Activated CD4-positive, alpha-beta T cell treated with anti-CD3 and anti-CD28 coated beads for 1 hour (primary cell): ENCODE results near the gene PES1.
"Not testable (repeated sequence)": the region's sequence is repeated elsewhere in the genome, so short reads cannot be mapped to it uniquely, and the experiment has no call there.

Experiments
- DNase-seq: peaks from one replicate; pipeline ENCODE4 v3.0.0-alpha.2; 2020

Gene PES1

DNA sequence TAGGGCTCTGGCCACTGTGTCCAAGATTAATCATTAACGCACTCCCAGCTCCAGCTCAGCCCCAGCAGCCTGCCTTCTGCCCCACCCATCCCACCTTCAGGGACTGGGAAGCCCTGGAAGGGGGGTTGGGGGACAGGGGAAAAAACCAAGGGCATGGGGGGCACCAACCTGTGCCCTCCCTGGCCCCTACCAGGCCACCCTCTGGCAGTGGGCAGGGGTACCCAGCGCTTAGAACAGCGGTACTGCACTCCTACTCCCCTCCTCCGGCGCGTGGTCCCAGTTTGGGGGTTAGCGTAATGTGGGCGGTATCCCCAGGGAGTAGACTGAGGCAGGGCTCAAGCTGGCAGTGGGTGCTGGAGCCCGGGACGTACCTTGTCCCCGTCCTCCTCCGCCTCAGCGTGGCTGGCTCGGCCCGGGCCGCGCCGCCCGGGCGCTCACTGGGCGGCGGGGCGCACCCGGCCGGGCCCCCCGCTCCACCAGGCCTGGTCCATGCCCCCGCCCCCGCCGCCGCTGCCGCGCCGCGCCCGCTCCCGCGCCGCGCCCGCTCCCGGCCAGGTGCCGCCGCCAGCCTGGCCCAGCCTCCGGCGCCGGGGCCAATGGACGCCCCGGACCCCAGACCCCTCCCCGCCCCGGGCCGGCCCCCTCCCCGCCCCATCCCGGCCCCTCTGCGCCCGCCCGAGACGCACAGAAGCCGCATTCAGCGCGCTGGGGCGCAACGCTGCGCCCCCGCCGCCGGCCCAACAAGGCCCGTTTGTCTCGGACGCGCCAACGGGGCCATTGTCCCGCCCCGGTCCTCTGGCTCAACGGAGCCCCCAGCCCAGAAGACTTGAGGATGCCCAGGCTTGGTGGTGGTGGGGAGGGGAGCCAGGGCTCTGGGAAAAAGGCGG lies 17.4 kb downstream of the PES1 start, which contains the start of gene GAL3ST1:
GAL3ST1 (minus strand) TSS at position 571 of the 887 bp plus-strand sequence. CDS start 17,273 bp downstream, outside the sequence.
- DNase-seq: no peak

GRCh38 chr22:30573594-30574094 lies 18.1 kb downstream of the PES1 start:
- DNase-seq: no peak

- no peak for DNase-seq
These were observed 18.7 kb downstream of the PES1 start for GRCh38 chr22:30572840-30573593.

- DNase-seq: no peak
These were observed 19.5 kb downstream of the PES1 start for GRCh38 chr22:30572210-30572609.

DNA sequence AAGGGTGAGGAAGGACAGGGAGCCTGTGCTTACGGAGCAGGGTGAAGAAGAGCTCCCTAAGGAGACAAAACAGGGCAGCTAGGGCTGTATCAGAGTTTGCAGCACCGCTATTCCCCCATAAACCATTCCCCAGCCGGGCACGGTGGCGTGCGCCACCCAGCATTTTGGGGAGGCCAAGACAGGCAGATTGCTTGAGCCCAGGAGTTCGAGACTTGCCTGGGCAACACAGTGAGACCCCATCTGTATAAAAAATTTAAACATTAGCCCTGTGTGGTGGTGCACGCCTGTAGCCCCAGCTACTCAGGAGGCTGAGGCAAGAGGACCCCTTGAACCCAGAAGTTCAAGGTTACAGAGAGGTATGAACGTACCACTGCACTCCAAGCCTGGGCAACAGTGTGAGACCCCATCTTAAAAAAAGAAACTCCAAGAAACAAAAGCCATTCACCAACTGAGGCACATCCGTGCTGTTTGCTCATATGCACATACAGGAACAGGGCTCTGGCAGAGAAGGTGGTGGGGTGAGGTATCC lies 22.0 kb downstream of the PES1 start:
- no peak for DNase-seq

- DNase-seq: no peak
These were observed 23.4 kb downstream of the PES1 start for GRCh38 chr22:30568137-30568805.

DNA sequence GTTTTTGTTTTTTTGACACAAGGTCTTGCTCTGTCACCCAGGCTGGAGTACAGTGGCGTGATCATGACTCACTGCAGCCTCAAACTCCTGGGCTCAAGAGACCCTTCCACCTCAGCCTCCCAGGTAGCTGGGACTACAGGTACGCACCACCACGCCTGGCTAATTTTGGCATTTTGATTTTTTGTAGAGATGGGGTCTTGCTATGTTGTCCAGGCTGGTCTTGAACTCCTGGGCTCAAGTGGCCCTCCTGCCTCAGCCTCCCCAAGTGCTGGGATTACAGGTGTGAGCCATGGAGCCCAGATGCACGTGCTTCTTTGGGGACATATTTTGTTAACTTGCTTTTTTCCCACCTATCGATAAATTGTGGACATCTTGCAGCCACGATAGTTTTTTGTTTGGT lies 24.4 kb downstream of the PES1 start:
- DNase-seq: not testable (repeated sequence)

DNA sequence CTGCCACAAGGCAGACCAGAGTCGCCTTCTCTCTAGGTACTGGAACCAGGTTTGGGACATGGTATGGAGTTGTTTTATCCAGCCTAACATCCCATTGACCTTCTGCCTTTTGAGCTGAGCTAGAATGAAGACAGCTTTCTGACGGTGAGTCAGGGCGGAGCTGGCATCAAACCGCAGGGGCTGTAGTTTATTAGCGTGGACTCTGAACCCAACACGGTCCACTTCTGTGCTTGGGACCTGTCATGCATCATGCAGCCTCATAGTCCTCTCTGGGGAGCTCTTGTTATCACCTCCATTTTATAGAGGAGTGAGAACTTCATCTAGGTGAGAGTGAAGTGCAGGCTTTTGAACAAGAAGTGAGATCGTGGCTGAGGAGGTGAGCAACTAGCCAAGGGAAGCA lies 25.6 kb downstream of the PES1 start:
- no peak for DNase-seq

- DNase-seq: no peak
These were observed 26.4 kb downstream of the PES1 start for GRCh38 chr22:30565341-30565740.

DNA sequence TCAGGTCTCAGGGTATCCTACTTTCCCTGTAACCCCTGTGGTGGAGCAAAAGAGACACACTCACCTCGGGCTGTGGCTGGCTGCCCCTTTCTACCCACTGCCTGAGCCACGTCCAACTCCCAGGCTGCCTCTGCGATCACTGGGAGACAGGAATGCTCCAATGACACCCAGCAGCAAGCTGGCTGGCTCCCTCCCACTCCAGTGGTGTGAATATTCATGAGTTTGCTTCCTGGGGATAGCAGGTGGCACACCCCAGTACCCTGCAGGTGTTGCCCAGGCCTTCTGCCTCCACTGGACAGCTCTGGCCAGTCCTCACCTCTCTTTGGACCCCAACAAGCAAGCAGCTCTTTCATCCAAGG lies 27.0 kb downstream of the PES1 start:
- no peak for DNase-seq

- DNase-seq: no peak
These were observed 27.5 kb downstream of the PES1 start for GRCh38 chr22:30564045-30564760.

- no peak for DNase-seq
These were observed 29.3 kb downstream of the PES1 start for GRCh38 chr22:30562366-30562765.

DNA sequence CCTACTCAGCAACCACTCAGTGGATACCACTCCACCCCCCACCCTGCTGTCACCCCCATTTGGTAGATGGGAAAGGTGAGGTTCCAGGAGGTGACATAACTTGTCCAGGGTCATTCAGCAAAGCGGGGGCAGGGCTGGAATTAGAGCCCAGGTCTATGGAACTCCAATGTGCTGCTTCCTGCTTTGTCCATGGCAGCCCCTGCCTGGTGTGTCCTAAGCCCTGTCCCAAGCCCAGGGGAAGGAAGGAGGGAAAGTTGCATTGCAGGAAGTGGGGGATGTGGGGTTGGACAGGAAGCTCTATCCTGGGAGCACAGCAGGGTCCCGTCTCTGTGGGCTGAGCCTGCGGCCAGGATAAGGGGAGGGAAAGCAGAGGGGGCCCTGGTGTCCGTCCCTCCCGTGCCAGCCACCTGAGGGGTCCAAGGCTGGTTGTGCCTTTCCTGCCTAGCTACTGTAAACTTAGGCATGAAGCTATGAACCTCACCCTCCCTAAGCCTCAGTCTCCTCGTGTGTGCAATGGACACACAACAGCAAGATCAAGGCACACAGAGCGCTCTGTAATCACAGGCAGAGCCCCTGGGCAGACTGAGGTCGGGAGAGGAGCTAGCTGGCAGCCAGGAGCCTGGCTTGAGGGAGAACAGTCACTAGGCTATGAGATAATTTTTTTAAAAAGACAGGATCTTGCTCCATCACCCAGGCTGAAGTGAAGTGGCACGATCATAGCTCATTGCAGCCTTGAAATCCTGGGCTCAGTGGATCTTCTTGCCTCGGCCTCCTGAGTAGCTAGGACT lies 30.1 kb downstream of the PES1 start:
- no peak for DNase-seq

DNA sequence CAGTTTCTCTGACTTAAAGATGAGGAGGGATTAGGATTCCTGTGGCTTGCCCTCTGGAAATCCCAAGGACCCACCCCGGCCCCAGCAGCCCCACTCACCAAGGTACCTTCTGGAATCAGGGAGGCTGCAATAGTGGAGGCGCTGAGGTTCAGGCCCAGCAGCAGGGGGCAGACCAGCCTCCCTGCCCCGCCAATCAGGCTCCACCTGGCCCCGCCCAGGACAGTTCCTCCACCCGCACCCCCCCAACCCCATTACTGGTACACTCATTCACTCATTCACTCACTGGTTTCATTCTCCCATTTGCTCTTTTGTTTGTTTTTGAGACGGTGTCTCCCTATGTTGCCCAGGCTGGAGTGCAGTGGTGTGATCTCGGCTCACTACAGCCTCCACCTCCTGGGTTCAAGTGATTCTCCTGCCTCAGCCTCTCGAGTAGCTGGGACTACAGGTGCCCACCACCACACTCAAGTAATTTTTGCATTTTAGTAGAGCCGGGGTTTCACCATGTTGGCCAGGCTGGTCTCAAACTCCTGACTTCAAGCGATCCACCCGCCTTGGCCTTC lies 31.0 kb downstream of the PES1 start:
- not testable (repeated sequence) for DNase-seq

DNA sequence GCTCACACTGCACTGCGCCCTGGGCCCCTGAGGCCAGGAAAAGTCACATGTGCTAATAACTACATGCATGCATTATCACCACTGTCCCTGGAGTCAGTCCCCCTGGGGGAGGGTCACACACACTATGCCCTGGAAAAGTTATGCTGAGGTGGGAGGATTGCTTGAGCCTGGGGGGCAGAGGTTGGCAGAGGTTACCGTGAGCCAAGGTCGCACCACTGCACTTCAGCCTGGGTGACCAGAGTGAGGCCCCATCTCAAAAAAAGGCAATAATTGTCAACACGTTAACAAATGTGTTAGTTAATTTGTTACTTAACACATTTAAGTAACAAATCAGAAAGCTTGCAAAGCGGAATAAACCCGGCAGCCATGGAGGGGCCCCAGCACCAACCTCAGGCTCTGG lies 31.8 kb downstream of the PES1 start:
- no peak for DNase-seq

- no peak for DNase-seq
These were observed 34.5 kb downstream of the PES1 start for GRCh38 chr22:30557243-30557642.

DNA sequence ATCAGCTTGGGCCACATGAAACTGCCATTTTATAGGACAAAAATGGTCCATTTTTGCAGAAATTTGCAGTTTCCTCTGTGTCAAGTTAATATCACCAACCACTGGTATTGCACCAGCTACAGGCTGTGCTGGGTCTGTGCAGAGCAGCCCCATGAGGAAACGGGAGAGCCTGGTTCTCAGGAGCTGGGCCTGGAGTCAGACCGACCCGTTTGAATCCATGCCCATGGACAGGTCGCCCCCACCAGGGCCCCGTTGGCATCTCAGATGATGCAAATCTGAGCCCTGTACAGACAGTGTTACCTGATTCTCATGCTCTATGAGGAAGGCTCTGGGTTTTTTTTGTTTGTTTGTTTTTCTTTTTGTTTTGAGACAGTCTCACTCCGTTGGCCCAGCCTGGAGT lies 35.3 kb downstream of the PES1 start:
- DNase-seq: no peak

- no peak for DNase-seq
These were observed 36.2 kb downstream of the PES1 start for GRCh38 chr22:30555282-30556210.

- DNase-seq: no peak
These were observed 37.7 kb downstream of the PES1 start for GRCh38 chr22:30553971-30554370.

- no peak for DNase-seq
These were observed 39.0 kb downstream of the PES1 start for GRCh38 chr22:30552719-30553118.
